SK-N-SH (cell line): ENCODE measurements around the gene HNRNPM. TPM values are rescaled to one million over a fixed set of nuclear protein-coding genes. Genes with fewer than 3 reads are reported as not detected.

Source experiments
- CTCF ChIA-PET: fragments of 300-600, 350-600 bp; formaldehyde crosslinking; extraction: SDS; loops from one replicate; lab custom pipeline; 2021; lab: Yijun Ruan, JAX
- POLR2A ChIA-PET: fragments of 350-600 bp; sonication (Branson Sonifier 250); formaldehyde crosslinking; extraction: SDS; loops from one replicate; lab custom pipeline; 2020; ENCODE audit warnings: antibody characterized with exemption, inconsistent platforms; lab: Yijun Ruan, JAX
- DNase-seq: peaks from one replicate; pipeline ENCODE4 v3.0.0; 2012
- H2AFZ ChIP-seq: fragments of 200-600 bp; sonication (generic); 2 replicates; pipeline ENCODE4 v1.8.1; 2016; ENCODE audit warnings: antibody characterized with exemption, mild to moderate bottlenecking, low read depth
- H3F3A ChIP-seq: fragments of 200-600 bp; sonication (generic); replicated peaks from 2 replicates; pipeline ENCODE3; 2016; ENCODE audit warnings: antibody characterized with exemption, mild to moderate bottlenecking; ENCODE audit not compliant: insufficient read depth
- H3K27ac ChIP-seq, 2 experiments: fragments of 200-500 bp in 1 of 2; fragments of 200-600 bp in 1 of 2; sonication (Bioruptor generic) in 1 of 2; sonication (generic), shearing (Covaris generic) in 1 of 2; 2 replicates each; pipeline versions ENCODE4 v1.5.1 to v1.6.1; 2014 to 2016; ENCODE audit warnings: low read depth in 2 of 2, inconsistent platforms in 1 of 2, low read length in 1 of 2, mild to moderate bottlenecking in 1 of 2, mixed read lengths in 1 of 2
- H3K27me3 ChIP-seq: fragments of 200-600 bp; sonication (generic), shearing (Covaris generic); 2 replicates; pipeline ENCODE4 v1.6.1; 2016; ENCODE audit warnings: mixed run types; ENCODE audit not compliant: insufficient read depth
- H3K36me3 ChIP-seq, 2 experiments: fragments of 200-500 bp in 1 of 2; fragments of 200-600 bp in 1 of 2; sonication (Bioruptor generic) in 1 of 2; sonication (generic) in 1 of 2; replicated peaks in 1 of 2; 2 replicates each; pipeline versions ENCODE3 to v1.5.1; 2014 to 2016; ENCODE audit warnings: low read length in 1 of 2, mild to moderate bottlenecking in 1 of 2; ENCODE audit not compliant: insufficient read depth in 2 of 2, control insufficient read depth in 1 of 2
- H3K4me1 ChIP-seq, 2 experiments: fragments of 200-500 bp in 1 of 2; fragments of 200-600 bp in 1 of 2; sonication (Bioruptor generic) in 1 of 2; sonication (generic), shearing (Covaris generic) in 1 of 2; 2 replicates each; pipeline versions ENCODE4 v1.5.1 to v1.6.1; 2014 to 2016; ENCODE audit warnings: low read depth in 1 of 2, low read length in 1 of 2, mixed run types in 1 of 2; ENCODE audit not compliant: insufficient read depth in 2 of 2, control insufficient read depth in 1 of 2
- H3K4me2 ChIP-seq: fragments of 200-600 bp; sonication (generic), shearing (Covaris generic); 2 replicates; pipeline ENCODE4 v1.6.1; 2017; ENCODE audit warnings: mixed run types
- H3K4me3 ChIP-seq, 2 experiments: fragments of 200-500 bp in 1 of 2; fragments of 200-600 bp in 1 of 2; sonication (Bioruptor generic) in 1 of 2; sonication (generic), shearing (Covaris generic) in 1 of 2; 2 replicates each; pipeline versions ENCODE4 v1.5.1 to v1.8.1; 2014 to 2016; ENCODE audit warnings: low read depth in 2 of 2, inconsistent platforms in 1 of 2, low read length in 1 of 2, mild to moderate bottlenecking in 1 of 2, mixed read lengths in 1 of 2, moderate library complexity in 1 of 2
- H3K79me2 ChIP-seq: fragments of 200-600 bp; sonication (generic); 2 replicates; pipeline ENCODE4 v1.8.1; 2017; ENCODE audit warnings: mild to moderate bottlenecking; ENCODE audit not compliant: insufficient read depth
- H3K9ac ChIP-seq: fragments of 200-600 bp; sonication (generic); 2 replicates; pipeline ENCODE4 v1.6.1; 2017; ENCODE audit warnings: mixed run types
- H3K9me2 ChIP-seq: fragments of 200-600 bp; sonication (generic); 2 replicates; pipeline ENCODE4 v1.6.1; 2017; ENCODE audit warnings: mixed run types
- H3K9me3 ChIP-seq: fragments of 200-600 bp; sonication (generic); 2 replicates; pipeline ENCODE4 v1.6.1; 2017; ENCODE audit warnings: mixed run types, mild to moderate bottlenecking, moderate library complexity
- H4K20me1 ChIP-seq: fragments of 200-600 bp; sonication (generic); 2 replicates; pipeline ENCODE4 v1.6.1; 2017; ENCODE audit warnings: mild to moderate bottlenecking, mixed run types; ENCODE audit not compliant: insufficient read depth
- FOXM1 ChIP-seq: IDR thresholded peaks from 2 replicates; pipeline ENCODE4 v1.4.0; 2012; ENCODE audit warnings: low read depth, mild to moderate bottlenecking
- MXI1 ChIP-seq: IDR thresholded peaks from 2 replicates; pipeline ENCODE4 v1.6.1; 2012; ENCODE audit warnings: mild to moderate bottlenecking, low read depth, low read length, improper control_type of control experiment
- NFIC ChIP-seq: IDR thresholded peaks from 2 replicates; pipeline ENCODE4 v1.4.0; 2012; ENCODE audit warnings: borderline replicate concordance
- RFX5 ChIP-seq: IDR thresholded peaks from 2 replicates; pipeline ENCODE4 v1.6.1; 2012; ENCODE audit warnings: mild to moderate bottlenecking, improper control_type of control experiment, low read length
- SIN3A ChIP-seq: IDR thresholded peaks from 2 replicates; pipeline ENCODE4 v1.6.1; 2012; ENCODE audit warnings: low read depth, mild to moderate bottlenecking, low read length, moderate library complexity, borderline replicate concordance
- WGBS: methylation state at CpG from one replicate; pipeline ENCODE4 v1.1.6; 2017; ENCODE audit warnings: low lambda C conversion rate; 5-methylcytosine and 5-hydroxymethylcytosine counted together
- polyA plus RNA-seq, 3 experiments: library from polyadenylated mRNA; depleted of rRNA; stranded (reverse); fragments of >200 nt; gene quantifications; 2 replicates each; pipeline ENCODE4 v1.2.3, GENCODE V29; 2012
- TF ChIP-seq, protein P1 (sequence below): IDR thresholded peaks from 2 replicates; pipeline ENCODE4 v1.4.0; 2012; ENCODE audit warnings: low read depth
- TF ChIP-seq, protein P2 (sequence below): fragments of 150-350 bp; IDR thresholded peaks from 2 replicates; pipeline ENCODE4 v1.6.1; 2016; ENCODE audit warnings: mild to moderate bottlenecking, low read depth, low read length

Gene HNRNPM
- polyA plus RNA-seq, 1 of the 3 experiments (the other 2 are of a cell fraction) = 205 TPM

DNA sequence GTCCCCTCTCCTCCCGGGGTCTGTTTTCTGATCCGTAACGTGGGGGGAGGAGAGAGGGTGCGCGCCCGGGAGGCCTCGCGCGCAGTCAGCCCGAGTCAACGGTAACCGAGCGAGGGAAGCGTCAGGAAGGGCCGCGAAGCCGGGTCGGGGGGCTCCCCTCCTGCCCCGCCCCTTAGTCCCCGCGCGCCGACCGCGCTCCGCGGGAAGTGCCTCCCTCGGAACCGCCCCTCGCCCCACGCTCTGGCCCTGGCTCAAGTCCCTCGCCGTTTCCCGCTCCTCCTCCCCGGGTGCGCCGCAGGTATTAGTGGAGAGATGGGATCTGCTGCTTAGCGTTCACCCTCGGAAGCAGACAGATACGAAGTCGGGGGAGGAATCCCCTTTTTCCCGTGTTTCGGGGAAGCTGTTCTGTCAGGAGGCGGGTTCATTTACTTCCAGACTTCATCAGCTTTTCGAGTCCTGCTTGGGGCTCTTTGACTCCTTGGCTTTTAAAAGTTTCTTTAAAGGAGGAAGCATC, 770 bp downstream of the HNRNPM start:
- CTCF ChIA-PET = interaction anchor here (1.6 to 2.4 kb wide), 3 partner anchors 12 to 92 kb away, joined by 7 read pairs; no protein-coding TSS in a partner anchor
- peaks cover 50% of the 10 kb centered on the region for H4K20me1 ChIP-seq

DNA sequence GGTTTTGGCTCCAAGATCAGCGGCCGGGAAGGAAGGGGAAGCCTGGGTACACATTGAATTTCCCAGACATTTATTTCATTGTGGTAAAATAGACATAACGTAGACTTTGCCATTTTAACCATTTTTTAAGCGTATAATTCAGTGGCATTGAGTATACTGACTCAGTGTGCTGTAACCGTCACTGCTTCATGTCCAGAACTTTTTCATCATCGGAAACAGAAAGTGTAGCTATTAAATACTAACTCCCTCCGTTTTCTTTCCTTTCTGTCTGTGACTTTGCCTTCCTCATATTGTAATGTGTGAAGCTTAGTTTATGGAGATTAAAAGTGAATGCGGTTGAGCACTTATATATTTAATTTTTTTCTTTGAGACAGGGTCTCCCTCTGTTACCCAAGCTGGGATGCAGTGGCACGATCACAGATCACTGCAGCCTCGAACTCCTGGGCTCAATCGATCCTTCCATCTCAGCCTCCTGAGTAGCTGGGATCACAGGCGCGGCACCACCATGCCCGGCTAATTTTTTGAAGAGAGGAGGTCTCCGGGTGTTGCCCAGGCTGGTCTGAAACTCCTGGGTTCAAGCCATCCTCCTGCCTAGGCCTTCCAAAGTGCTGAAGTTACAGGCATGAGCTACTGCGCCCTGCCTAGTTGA, 1.4 kb downstream of the HNRNPM start:
- DNase-seq = no peak

More for the DNA sequence above, 770 bp downstream of the HNRNPM start:
- peaks cover 26% of the 10 kb centered on the region for H3F3A ChIP-seq
- H3K9ac ChIP-seq = peak overlapping the region; percentile 99
- peak overlapping the region; percentile 74 to 87; a peak in 3 of 4 replicates for H3K27ac ChIP-seq
- POLR2A ChIA-PET = interaction anchor here (0.8 kb wide), 1 partner anchor 21 kb away, joined by 3 read pairs; no protein-coding TSS in a partner anchor
- H3K27me3 ChIP-seq = no peaks in the 10 kb centered on the region
- H3K9me2 ChIP-seq = no peaks in the 10 kb centered on the region
- 3% methylated on average over 8 of the region's 45 CpGs for WGBS
- peaks cover 16 to 21% of the 10 kb centered on the region in 2 experiments for H3K36me3 ChIP-seq
- no peaks in the 10 kb centered on the region for H3K9me3 ChIP-seq
- peaks cover 16 to 17% of the 10 kb centered on the region in 2 experiments; a peak in 3 of 4 replicates for H3K4me1 ChIP-seq
- peak; percentile 76 for DNase-seq
- peak overlapping the region; percentile 80 to 88 for H3K4me3 ChIP-seq
- peak overlapping the region; percentile 99 for H3K4me2 ChIP-seq
- TF ChIP-seq, protein P1, sequence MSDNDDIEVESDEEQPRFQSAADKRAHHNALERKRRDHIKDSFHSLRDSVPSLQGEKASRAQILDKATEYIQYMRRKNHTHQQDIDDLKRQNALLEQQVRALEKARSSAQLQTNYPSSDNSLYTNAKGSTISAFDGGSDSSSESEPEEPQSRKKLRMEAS = peak; percentile 14; the same call in 1 of the 2 replicates
- peak; percentile 69; the same call in 1 of the 2 replicates for TF ChIP-seq MXI1
- TF ChIP-seq RFX5 = no peak
- TF ChIP-seq, all 33 proteins: peak for 2
- H3K79me2 ChIP-seq = peaks cover 63% of the 10 kb centered on the region
- no peak overlapping the region for H2AFZ ChIP-seq

More for the DNA sequence above, 1.4 kb downstream of the HNRNPM start:
- H3K4me2 ChIP-seq = peak overlapping the region; percentile 99
- peak overlapping the region in 1 of 2 experiments; percentile 74; a peak in 1 of 4 replicates for H3K27ac ChIP-seq
- TF ChIP-seq, protein P2, sequence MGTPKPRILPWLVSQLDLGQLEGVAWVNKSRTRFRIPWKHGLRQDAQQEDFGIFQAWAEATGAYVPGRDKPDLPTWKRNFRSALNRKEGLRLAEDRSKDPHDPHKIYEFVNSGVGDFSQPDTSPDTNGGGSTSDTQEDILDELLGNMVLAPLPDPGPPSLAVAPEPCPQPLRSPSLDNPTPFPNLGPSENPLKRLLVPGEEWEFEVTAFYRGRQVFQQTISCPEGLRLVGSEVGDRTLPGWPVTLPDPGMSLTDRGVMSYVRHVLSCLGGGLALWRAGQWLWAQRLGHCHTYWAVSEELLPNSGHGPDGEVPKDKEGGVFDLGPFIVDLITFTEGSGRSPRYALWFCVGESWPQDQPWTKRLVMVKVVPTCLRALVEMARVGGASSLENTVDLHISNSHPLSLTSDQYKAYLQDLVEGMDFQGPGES = no peak
- TF ChIP-seq FOXM1 (no peak), SIN3A (no peak), RFX5 (no peak), NFIC (no peak)
- H3F3A ChIP-seq = peaks cover 31% of the 10 kb centered on the region
- H3K9me2 ChIP-seq = no peaks in the 10 kb centered on the region
- no peaks in the 10 kb centered on the region for H3K9me3 ChIP-seq
- H3K27me3 ChIP-seq = no peaks in the 10 kb centered on the region
- CTCF ChIA-PET = interaction anchor here (1.4 to 2.4 kb wide), 4 partner anchors 11 to 92 kb away, joined by 6 to 7 read pairs (median 7); partner anchors contain the start of gene MARCHF2
- H2AFZ ChIP-seq = no peak overlapping the region
- H4K20me1 ChIP-seq = peaks cover 56% of the 10 kb centered on the region
- H3K4me3 ChIP-seq = peak overlapping the region; percentile 80 to 88
- peaks cover 16 to 17% of the 10 kb centered on the region in 2 experiments; a peak in 3 of 4 replicates for H3K4me1 ChIP-seq
- peak overlapping the region; percentile 99 for H3K9ac ChIP-seq
- H3K36me3 ChIP-seq = peaks cover 16 to 21% of the 10 kb centered on the region in 2 experiments
- peaks cover 69% of the 10 kb centered on the region for H3K79me2 ChIP-seq
- POLR2A ChIA-PET = interaction anchor here (0.6 to 0.8 kb wide), 2 partner anchors 20 to 296 kb away, joined by 3 read pairs; no protein-coding TSS in a partner anchor
- WGBS = 28% methylated on average over 16 of the region's 16 CpGs
